ENCODE results near the gene STH.
A peak's percentile ranks its signal among the peaks of the same experiment; 100 is the strongest.
"Not testable (repeated sequence)": the region's sequence is repeated elsewhere in the genome, so short reads cannot be mapped to it uniquely, and the experiment has no call there.

The STH gene

GRCh38 chr17:45986056-45986455 lies 13.0 kb upstream of the STH start:
- DNase-seq (ENCODE audit: low spot score), result no peak

DNA sequence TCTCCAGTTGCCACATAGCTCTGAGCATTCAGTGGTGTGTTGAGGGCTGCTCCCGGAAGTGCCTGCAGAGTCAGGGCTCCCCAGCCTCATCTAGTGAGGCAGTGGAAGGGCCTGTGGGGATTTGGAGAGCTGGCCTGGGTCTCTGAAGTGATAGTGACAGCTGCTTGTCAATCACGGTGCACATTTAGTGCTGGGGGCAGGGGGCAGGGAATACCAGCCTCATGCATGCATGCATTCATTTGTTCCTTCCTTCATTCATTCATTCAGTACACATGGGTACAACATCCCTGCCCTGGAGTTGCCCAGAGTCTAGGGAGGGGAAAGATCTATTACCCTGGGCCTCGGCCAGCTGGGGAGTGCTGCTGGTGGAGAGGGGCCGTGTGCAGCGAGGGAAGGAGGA lies 11.3 kb upstream of the STH start:
- no peak for DNase-seq (ENCODE audit: low spot score)

GRCh38 chr17:45989759-45990158 lies 9.3 kb upstream of the STH start:
- no peak for DNase-seq (ENCODE audit: low spot score)

DNA sequence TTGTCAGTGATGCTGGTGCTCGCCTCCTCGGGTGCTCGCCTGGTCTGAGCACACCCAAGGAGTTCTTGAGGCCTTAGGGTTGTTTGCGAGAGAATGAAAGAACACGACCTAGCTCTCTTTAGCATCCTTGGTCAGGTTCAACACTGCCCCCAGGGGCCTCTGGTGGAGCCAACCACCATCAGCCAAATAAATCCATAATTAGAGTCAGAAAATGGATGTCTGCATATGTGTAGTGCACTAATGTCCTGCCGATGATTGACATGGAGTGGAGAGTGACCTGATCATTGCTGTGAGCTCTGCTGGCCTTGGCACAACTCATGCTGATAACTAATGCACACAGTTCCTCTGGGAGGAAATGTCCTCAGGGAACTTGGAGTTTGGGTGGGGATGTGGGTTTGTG lies 8.2 kb upstream of the STH start:
- no peak for DNase-seq (ENCODE audit: low spot score)

- no peak for DNase-seq (ENCODE audit: low spot score)
These were observed 7.7 kb upstream of the STH start for GRCh38 chr17:45991341-45991740.

DNA sequence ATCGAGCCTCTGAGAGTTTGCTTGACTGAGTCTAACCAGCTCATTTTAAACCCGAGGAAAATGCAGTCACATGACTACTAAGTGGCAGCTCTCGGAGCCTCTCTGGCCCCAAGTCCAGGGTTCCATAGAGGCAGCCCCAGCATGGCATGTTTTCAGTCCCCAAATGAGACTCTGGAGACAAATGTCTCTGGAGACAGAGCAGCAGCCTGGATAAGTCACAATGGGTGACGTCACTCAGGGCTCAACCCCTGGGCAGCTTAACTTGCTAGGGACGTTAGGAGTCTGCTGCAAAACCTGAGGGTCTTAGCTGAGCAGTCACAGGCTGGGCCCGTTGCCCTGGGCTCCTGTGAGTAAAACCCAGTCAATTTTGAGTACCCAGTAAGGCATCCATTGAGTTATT lies 6.9 kb upstream of the STH start:
- DNase-seq (ENCODE audit: low spot score), result no peak

- no peak for DNase-seq (ENCODE audit: low spot score)
These were observed 6.1 kb upstream of the STH start for GRCh38 chr17:45992904-45993303.

DNA sequence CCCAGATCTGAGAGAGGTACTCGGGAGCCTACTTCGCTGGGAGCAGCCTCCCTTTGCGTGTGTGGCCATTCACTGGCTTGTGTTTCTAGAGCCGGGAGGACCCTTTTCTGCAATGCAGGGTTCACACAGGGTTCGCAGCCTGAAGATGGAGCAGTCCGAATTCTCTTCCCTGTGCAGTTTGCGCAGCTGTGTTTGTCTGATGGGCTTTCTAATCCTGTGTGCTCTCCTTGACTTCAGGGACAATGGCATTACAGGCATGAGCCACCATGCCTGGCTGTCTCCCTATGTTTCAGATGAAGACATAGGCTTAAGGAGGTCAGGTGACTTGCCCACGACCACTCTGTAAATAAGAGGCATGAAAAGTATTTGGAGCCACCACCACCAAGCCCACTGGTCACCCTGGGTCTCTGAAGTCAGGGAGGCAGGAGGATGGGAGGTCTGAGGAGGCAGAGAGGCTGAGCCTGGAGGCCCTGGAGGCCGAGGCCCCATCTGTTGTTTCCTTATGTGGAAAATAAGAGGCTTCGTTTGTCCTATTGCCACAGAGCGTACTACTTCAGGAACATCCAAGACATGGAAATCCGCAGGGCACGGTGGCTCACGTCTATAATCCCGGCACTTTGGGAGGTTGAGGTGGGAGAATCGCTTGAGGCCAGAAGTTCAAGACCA lies 5.0 kb upstream of the STH start:
- DNase-seq (ENCODE audit: low spot score), result no peak

GRCh38 chr17:45994987-45995386 lies 4.1 kb upstream of the STH start:
- DNase-seq (ENCODE audit: low spot score), result no peak

GRCh38 chr17:45995627-45996270 lies 3.3 kb upstream of the STH start:
- DNase-seq (ENCODE audit: low spot score), result no peak

DNA sequence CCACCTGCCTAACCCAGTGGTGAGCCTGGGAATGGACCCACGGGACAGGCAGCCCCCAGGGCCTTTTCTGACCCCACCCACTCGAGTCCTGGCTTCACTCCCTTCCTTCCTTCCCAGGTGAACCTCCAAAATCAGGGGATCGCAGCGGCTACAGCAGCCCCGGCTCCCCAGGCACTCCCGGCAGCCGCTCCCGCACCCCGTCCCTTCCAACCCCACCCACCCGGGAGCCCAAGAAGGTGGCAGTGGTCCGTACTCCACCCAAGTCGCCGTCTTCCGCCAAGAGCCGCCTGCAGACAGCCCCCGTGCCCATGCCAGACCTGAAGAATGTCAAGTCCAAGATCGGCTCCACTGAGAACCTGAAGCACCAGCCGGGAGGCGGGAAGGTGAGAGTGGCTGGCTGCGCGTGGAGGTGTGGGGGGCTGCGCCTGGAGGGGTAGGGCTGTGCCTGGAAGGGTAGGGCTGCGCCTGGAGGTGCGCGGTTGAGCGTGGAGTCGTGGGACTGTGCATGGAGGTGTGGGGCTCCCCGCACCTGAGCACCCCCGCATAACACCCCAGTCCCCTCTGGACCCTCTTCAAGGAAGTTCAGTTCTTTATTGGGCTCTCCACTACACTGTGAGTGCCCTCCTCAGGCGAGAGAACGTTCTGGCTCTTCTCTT lies 2.6 kb upstream of the STH start:
- no peak for DNase-seq (ENCODE audit: low spot score)

GRCh38 chr17:45997166-45997565 lies 1.9 kb upstream of the STH start:
- DNase-seq (ENCODE audit: low spot score), result no peak

- no peak for DNase-seq (ENCODE audit: low spot score)
These were observed 1.4 kb upstream of the STH start for GRCh38 chr17:45997624-45998023.

DNA sequence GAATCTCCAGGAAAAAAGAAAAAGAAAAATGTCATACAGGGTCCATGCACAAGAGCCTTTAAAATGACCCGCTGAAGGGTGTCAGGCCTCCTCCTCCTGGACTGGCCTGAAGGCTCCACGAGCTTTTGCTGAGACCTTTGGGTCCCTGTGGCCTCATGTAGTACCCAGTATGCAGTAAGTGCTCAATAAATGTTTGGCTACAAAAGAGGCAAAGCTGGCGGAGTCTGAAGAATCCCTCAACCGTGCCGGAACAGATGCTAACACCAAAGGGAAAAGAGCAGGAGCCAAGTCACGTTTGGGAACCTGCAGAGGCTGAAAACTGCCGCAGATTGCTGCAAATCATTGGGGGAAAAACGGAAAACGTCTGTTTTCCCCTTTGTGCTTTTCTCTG lies 845 bp downstream of the STH start:
- no peak for DNase-seq (ENCODE audit: low spot score)

DNA sequence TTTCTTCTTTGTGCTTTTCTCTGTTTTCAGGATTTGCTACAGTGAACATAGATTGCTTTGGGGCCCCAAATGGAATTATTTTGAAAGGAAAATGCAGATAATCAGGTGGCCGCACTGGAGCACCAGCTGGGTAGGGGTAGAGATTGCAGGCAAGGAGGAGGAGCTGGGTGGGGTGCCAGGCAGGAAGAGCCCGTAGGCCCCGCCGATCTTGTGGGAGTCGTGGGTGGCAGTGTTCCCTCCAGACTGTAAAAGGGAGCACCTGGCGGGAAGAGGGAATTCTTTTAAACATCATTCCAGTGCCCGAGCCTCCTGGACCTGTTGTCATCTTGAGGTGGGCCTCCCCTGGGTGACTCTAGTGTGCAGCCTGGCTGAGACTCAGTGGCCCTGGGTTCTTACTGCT lies 1.2 kb downstream of the STH start:
- DNase-seq (ENCODE audit: low spot score), result no peak

GRCh38 chr17:46000757-46001156 lies 1.7 kb downstream of the STH start:
- no peak for DNase-seq (ENCODE audit: low spot score)

DNA sequence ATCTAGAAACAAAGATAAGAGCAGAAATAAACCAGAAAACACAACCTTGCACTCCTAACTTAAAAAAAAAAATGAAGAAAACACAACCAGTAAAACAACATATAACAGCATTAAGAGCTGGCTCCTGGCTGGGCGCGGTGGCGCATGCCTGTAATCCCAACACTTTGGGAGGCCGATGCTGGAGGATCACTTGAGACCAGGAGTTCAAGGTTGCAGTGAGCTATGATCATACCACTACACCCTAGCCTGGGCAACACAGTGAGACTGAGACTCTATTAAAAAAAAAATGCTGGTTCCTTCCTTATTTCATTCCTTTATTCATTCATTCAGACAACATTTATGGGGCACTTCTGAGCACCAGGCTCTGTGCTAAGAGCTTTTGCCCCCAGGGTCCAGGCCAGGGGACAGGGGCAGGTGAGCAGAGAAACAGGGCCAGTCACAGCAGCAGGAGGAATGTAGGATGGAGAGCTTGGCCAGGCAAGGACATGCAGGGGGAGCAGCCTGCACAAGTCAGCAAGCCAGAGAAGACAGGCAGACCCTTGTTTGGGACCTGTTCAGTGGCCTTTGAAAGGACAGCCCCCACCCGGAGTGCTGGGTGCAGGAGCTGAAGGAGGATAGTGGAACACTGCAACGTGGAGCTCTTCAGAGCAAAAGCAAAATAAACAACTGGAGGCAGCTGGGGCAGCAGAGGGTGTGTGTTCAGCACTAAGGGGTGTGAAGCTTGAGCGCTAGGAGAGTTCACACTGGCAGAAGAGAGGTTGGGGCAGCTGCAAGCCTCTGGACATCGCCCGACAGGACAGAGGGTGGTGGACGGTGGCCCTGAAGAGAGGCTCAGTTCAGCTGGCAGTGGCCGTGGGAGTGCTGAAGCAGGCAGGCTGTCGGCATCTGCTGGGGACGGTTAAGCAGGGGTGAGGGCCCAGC lies 2.6 kb downstream of the STH start:
- DNase-seq (ENCODE audit: low spot score), result no peak

DNA sequence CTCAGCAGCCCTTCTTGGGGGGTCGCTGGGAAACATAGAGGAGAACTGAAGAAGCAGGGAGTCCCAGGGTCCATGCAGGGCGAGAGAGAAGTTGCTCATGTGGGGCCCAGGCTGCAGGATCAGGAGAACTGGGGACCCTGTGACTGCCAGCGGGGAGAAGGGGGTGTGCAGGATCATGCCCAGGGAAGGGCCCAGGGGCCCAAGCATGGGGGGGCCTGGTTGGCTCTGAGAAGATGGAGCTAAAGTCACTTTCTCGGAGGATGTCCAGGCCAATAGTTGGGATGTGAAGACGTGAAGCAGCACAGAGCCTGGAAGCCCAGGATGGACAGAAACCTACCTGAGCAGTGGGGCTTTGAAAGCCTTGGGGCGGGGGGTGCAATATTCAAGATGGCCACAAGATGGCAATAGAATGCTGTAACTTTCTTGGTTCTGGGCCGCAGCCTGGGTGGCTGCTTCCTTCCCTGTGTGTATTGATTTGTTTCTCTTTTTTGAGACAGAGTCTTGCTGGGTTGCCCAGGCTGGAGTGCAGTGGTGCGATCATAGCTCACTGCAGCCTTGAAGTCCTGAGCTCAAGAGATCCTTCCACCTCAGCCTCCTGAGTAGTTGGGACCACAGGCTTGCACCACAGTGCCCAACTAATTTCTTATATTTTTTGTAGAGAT lies 3.4 kb downstream of the STH start:
- DNase-seq (ENCODE audit: low spot score), result peak; percentile 75

DNA sequence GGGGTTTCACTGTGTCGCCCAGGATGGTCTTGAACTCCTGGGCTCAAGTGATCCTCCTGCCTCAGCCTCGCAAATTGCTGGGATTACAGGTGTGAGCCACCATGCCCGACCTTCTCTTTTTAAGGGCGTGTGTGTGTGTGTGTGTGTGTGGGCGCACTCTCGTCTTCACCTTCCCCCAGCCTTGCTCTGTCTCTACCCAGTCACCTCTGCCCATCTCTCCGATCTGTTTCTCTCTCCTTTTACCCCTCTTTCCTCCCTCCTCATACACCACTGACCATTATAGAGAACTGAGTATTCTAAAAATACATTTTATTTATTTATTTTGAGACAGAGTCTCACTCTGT lies 3.9 kb downstream of the STH start:
- no peak for DNase-seq (ENCODE audit: low spot score)

DNA sequence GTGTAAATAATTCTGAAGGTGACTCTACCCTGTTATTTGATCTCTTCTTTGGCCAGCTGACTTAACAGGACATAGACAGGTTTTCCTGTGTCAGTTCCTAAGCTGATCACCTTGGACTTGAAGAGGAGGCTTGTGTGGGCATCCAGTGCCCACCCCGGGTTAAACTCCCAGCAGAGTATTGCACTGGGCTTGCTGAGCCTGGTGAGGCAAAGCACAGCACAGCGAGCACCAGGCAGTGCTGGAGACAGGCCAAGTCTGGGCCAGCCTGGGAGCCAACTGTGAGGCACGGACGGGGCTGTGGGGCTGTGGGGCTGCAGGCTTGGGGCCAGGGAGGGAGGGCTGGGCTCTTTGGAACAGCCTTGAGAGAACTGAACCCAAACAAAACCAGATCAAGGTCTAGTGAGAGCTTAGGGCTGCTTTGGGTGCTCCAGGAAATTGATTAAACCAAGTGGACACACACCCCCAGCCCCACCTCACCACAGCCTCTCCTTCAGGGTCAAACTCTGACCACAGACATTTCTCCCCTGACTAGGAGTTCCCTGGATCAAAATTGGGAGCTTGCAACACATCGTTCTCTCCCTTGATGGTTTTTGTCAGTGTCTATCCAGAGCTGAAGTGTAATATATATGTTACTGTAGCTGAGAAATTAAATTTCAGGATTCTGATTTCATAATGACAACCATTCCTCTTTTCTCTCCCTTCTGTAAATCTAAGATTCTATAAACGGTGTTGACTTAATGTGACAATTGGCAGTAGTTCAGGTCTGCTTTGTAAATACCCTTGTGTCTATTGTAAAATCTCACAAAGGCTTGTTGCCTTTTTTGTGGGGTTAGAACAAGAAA lies 5.1 kb downstream of the STH start:
- no peak for DNase-seq (ENCODE audit: low spot score)

DNA sequence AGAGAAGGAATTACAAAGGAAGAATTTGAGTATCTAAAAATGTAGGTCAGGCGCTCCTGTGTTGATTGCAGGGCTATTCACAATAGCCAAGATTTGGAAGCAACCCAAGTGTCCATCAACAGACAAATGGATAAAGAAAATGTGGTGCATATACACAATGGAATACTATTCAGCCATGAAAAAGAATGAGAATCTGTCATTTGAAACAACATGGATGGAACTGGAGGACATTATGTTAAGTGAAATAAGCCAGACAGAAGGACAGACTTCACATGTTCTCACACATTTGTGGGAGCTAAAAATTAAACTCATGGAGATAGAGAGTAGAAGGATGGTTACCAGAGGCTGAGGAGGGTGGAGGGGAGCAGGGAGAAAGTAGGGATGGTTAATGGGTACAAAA lies 7.0 kb downstream of the STH start:
- DNase-seq (ENCODE audit: low spot score), result not testable (repeated sequence)
